Ishikawa (cell line): ENCODE measurements around the gene RAPGEF2.

Experiments
- CEBPB ChIP-seq: IDR thresholded peaks from 2 replicates; pipeline ENCODE4 v1.6.1; 2012
- EGR1 ChIP-seq: IDR thresholded peaks from 2 replicates; pipeline ENCODE4 v1.6.1; 2012
- EP300 ChIP-seq: IDR thresholded peaks from 2 replicates; pipeline ENCODE4 v1.6.1; 2012; ENCODE audit warnings: borderline replicate concordance
- FOXM1 ChIP-seq: IDR thresholded peaks from 2 replicates; pipeline ENCODE4 v1.6.1; 2012; ENCODE audit warnings: low read depth, borderline replicate concordance
- NFIC ChIP-seq: IDR thresholded peaks from 2 replicates; pipeline ENCODE4 v1.6.1; 2012
- RAD21 ChIP-seq: IDR thresholded peaks from 2 replicates; pipeline ENCODE4 v1.6.1; 2012; ENCODE audit warnings: low read depth
- TAF1 ChIP-seq: IDR thresholded peaks from 2 replicates; pipeline ENCODE4 v1.6.1; 2012; ENCODE audit warnings: low read depth, mild to moderate bottlenecking
- TCF12 ChIP-seq: IDR thresholded peaks from 2 replicates; pipeline ENCODE4 v1.6.1; 2012; ENCODE audit warnings: low read depth
- TEAD4 ChIP-seq: IDR thresholded peaks from 2 replicates; pipeline ENCODE4 v1.6.1; 2012
- YY1 ChIP-seq: IDR thresholded peaks from 2 replicates; pipeline ENCODE4 v1.6.1; 2012; ENCODE audit warnings: low read depth
- ZBTB7A ChIP-seq: IDR thresholded peaks from 2 replicates; pipeline ENCODE4 v1.6.1; 2012; ENCODE audit warnings: low read depth
- TF ChIP-seq, protein P1 (sequence below): IDR thresholded peaks from 2 replicates; pipeline ENCODE4 v1.6.1; 2012
- TF ChIP-seq, protein P2 (sequence below): IDR thresholded peaks from 2 replicates; pipeline ENCODE4 v1.6.1; 2012; ENCODE audit warnings: low read depth, mild to moderate bottlenecking

Gene RAPGEF2

DNA sequence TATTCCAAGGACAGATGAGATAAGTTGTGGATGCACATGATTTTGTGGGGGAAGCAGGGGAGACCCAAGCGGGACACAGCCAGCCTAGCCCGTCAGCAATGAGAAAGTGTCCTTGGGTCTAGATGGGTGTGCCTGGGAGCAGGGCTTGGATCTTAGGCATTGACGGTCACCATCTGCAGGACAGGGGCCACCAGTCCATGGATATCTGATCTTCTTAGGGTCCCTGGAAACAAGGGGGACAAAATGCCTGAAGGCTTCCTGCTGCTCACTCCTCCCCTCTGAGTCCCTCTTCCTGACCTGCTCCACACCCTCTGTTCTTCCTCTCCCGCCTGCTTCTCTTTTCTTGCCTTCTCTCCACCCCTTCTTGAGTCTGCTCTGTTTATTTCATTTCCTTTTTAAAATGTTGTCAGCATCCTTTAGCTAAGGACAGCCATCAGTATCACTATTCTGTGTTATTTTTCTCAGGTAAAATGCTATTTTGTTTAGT, 298.4 kb downstream of the RAPGEF2 start:
- TF ChIP-seq, protein P1, sequence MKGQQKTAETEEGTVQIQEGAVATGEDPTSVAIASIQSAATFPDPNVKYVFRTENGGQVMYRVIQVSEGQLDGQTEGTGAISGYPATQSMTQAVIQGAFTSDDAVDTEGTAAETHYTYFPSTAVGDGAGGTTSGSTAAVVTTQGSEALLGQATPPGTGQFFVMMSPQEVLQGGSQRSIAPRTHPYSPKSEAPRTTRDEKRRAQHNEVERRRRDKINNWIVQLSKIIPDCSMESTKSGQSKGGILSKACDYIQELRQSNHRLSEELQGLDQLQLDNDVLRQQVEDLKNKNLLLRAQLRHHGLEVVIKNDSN: no peak
- TF ChIP-seq CEBPB (no peak), ZBTB7A (no peak), EP300 (no peak), FOXM1 (no peak), TAF1 (no peak), NFIC (no peak), TCF12 (no peak), TEAD4 (no peak), RAD21 (no peak)
- TF ChIP-seq, protein P2, sequence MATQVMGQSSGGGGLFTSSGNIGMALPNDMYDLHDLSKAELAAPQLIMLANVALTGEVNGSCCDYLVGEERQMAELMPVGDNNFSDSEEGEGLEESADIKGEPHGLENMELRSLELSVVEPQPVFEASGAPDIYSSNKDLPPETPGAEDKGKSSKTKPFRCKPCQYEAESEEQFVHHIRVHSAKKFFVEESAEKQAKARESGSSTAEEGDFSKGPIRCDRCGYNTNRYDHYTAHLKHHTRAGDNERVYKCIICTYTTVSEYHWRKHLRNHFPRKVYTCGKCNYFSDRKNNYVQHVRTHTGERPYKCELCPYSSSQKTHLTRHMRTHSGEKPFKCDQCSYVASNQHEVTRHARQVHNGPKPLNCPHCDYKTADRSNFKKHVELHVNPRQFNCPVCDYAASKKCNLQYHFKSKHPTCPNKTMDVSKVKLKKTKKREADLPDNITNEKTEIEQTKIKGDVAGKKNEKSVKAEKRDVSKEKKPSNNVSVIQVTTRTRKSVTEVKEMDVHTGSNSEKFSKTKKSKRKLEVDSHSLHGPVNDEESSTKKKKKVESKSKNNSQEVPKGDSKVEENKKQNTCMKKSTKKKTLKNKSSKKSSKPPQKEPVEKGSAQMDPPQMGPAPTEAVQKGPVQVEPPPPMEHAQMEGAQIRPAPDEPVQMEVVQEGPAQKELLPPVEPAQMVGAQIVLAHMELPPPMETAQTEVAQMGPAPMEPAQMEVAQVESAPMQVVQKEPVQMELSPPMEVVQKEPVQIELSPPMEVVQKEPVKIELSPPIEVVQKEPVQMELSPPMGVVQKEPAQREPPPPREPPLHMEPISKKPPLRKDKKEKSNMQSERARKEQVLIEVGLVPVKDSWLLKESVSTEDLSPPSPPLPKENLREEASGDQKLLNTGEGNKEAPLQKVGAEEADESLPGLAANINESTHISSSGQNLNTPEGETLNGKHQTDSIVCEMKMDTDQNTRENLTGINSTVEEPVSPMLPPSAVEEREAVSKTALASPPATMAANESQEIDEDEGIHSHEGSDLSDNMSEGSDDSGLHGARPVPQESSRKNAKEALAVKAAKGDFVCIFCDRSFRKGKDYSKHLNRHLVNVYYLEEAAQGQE: no peak

- no peak for TF ChIP-seq RAD21
- no peak for TF ChIP-seq ZBTB7A
- TF ChIP-seq, protein P2: no peak
- no peak for TF ChIP-seq EGR1
- TF ChIP-seq YY1: no peak
- no peak for TF ChIP-seq TEAD4
- TF ChIP-seq, protein P1: no peak
- TF ChIP-seq NFIC: no peak
Observed at GRCh38 chr4:159401791-159402380, 299.0 kb downstream of the RAPGEF2 start.
